Panc1 (cell line): ENCODE measurements around the gene SVIL. TPM values are rescaled to one million over a fixed set of nuclear protein-coding genes. Genes with fewer than 3 reads are reported as not detected.

Experiments
- ATAC-seq: fragments of 200-7000 bp; cut with Tn5 transposase; 2 replicates; pipeline ENCODE4 v1.9.1; 2020; ENCODE audit warnings: mild to moderate bottlenecking, moderate library complexity
- BruUV-seq: library from RNA; stranded (reverse); fragments of 400-500 nt; replicated peaks from 2 replicates; lab custom pipeline; 2021; lab: Mats Ljungman, UMichigan
- CTCF ChIA-PET: fragments of 300-600 bp; sonication (Branson Sonifier 250); formaldehyde crosslinking; loops from one replicate; lab custom pipeline; 2022; ENCODE audit warnings: antibody characterized with exemption; lab: Charles Lee
- POLR2A ChIA-PET: fragments of 300-600 bp; sonication (Branson Sonifier 250); formaldehyde crosslinking; loops from one replicate; lab custom pipeline; 2022; ENCODE audit warnings: antibody characterized with exemption; lab: Charles Lee
- DNase-seq: peaks from one replicate; pipeline ENCODE4 v3.0.0-alpha.2; 2010; ENCODE audit warnings: low read depth, low spot score
- H3K27ac ChIP-seq: 2 replicates; pipeline ENCODE4 v1.5.1; 2011; ENCODE audit warnings: mild to moderate bottlenecking, low read length, inconsistent platforms
- H3K27me3 ChIP-seq: fragments of 200-500 bp; sonication (Bioruptor generic); 2 replicates; pipeline ENCODE4 v1.6.0; 2014; ENCODE audit warnings: low read length, inconsistent platforms; ENCODE audit not compliant: control insufficient read depth, insufficient read depth
- H3K36me3 ChIP-seq: fragments of 200-500 bp; sonication (Bioruptor generic); 2 replicates; pipeline ENCODE4 v1.5.1; 2014; ENCODE audit warnings: inconsistent platforms, mild to moderate bottlenecking, low read length, moderate library complexity; ENCODE audit not compliant: control insufficient read depth, insufficient read depth
- H3K4me1 ChIP-seq: 2 replicates; pipeline ENCODE4 v1.5.1; 2011; ENCODE audit warnings: inconsistent platforms, mild to moderate bottlenecking, low read length, moderate library complexity; ENCODE audit not compliant: control insufficient read depth, insufficient read depth
- H3K4me3 ChIP-seq, 2 experiments: 2 replicates each; pipeline ENCODE4 v1.5.1; 2011 to 2012; ENCODE audit warnings: low read depth in 2 of 2, low read length in 2 of 2, mild to moderate bottlenecking in 2 of 2, inconsistent platforms in 1 of 2, moderate library complexity in 1 of 2
- H3K9me3 ChIP-seq: fragments of 200-500 bp; sonication (Bioruptor generic); 2 replicates; pipeline ENCODE4 v1.5.1; 2014; ENCODE audit warnings: low read depth, mild to moderate bottlenecking, inconsistent platforms, low read length, moderate library complexity; ENCODE audit not compliant: control insufficient read depth, insufficient read depth
- POLR2AphosphoS5 ChIP-seq: IDR thresholded peaks from 2 replicates; pipeline ENCODE4 v1.6.1; 2012; ENCODE audit warnings: mild to moderate bottlenecking, low read depth, low read length, moderate library complexity
- SIN3A ChIP-seq: IDR thresholded peaks from 2 replicates; pipeline ENCODE4 v1.6.1; 2012; ENCODE audit warnings: low read depth, mild to moderate bottlenecking, low read length, moderate library complexity, borderline replicate concordance; ENCODE audit not compliant: insufficient read depth
- TCF7L2 ChIP-seq: IDR thresholded peaks from 2 replicates; pipeline ENCODE4 v1.6.1; 2011; ENCODE audit warnings: mild to moderate bottlenecking, low read depth, low read length, inconsistent platforms
- in situ Hi-C: cut with HindIII; loops from 2 replicates; pipeline ENCODE4 v1.10.0; 2016; ENCODE audit warnings: low sequenced_read_pairs, low pct_unique_long_range_greater_than_20kb
- intact Hi-C: fragments of 100-400 bp; cut with micrococcal nuclease; formaldehyde crosslinking; loops from one replicate; pipeline ENCODE4 v1.10.0; 2022; ENCODE audit not compliant: unreplicated experiment
- total RNA-seq: library from RNA; stranded (reverse); gene quantifications from one replicate; pipeline ENCODE4 v1.2.1, GENCODE V29; 2021; ENCODE audit not compliant: unreplicated experiment
- TF ChIP-seq, protein P1 (sequence below), 2 experiments: IDR thresholded peaks; 2 replicates each; pipeline ENCODE4 v1.6.1; 2011 to 2012; ENCODE audit warnings: low read depth in 2 of 2, control low read depth in 1 of 2, low read length in 1 of 2, mild to moderate bottlenecking in 1 of 2, moderate library complexity in 1 of 2; ENCODE audit not compliant: insufficient read depth in 1 of 2
- TF ChIP-seq, protein P2 (sequence below): fragments of 450-650 bp; IDR thresholded peaks from 2 replicates; pipeline ENCODE4 v1.5.1; 2017; ENCODE audit warnings: mild to moderate bottlenecking

The SVIL gene
- total RNA-seq, 1 experiment from 2014 or later, result 72.8 TPM

DNA sequence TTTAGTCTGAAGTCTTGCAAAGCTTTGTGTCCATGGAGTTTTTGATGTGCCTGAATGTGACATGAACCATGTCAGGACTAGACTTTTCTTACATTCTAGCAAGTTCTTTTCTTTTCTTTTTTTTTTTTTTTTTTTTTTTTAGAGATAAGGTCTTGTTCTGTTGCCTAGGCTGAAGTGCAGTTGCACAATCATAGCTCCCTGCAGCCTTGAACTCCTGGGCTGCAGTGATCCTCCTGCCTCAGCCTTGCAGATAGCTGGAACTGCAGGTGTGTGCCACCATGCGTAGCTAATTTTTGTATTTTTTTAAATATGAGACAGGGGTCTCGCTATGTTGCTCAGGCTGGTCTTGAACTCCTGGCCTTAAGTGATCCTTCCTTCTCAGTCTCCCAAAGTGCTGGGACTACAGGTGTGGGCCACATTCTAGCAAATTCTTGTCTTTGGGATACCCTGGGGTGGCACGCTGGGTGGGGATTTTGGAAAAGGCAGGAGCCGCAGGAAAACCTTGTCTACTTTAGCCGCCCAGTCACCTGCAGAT lies 152.8 kb downstream of the SVIL start:
- Histone ChIP-seq H3K4me3 (no peak overlapping the region), H3K9me3 (no peaks in the 10 kb centered on the region), H3K27ac (no peak overlapping the region), H3K4me1 (no peaks in the 10 kb centered on the region), H3K36me3 (no peaks in the 10 kb centered on the region), H3K27me3 (no peaks in the 10 kb centered on the region)
- ChIA-PET POLR2A (no interaction called here), CTCF (no interaction called here)
- ATAC-seq (no peak), DNase-seq (no peak)
- intact Hi-C loops, result no loop called here
- BruUV-seq, result no TSS peak
- in situ Hi-C loops, result no loop called here
- TF ChIP-seq, protein P1, sequence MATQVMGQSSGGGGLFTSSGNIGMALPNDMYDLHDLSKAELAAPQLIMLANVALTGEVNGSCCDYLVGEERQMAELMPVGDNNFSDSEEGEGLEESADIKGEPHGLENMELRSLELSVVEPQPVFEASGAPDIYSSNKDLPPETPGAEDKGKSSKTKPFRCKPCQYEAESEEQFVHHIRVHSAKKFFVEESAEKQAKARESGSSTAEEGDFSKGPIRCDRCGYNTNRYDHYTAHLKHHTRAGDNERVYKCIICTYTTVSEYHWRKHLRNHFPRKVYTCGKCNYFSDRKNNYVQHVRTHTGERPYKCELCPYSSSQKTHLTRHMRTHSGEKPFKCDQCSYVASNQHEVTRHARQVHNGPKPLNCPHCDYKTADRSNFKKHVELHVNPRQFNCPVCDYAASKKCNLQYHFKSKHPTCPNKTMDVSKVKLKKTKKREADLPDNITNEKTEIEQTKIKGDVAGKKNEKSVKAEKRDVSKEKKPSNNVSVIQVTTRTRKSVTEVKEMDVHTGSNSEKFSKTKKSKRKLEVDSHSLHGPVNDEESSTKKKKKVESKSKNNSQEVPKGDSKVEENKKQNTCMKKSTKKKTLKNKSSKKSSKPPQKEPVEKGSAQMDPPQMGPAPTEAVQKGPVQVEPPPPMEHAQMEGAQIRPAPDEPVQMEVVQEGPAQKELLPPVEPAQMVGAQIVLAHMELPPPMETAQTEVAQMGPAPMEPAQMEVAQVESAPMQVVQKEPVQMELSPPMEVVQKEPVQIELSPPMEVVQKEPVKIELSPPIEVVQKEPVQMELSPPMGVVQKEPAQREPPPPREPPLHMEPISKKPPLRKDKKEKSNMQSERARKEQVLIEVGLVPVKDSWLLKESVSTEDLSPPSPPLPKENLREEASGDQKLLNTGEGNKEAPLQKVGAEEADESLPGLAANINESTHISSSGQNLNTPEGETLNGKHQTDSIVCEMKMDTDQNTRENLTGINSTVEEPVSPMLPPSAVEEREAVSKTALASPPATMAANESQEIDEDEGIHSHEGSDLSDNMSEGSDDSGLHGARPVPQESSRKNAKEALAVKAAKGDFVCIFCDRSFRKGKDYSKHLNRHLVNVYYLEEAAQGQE (IDR thresholded peaks at IDR 0.05; ENCODE audit: insufficient read depth in 1 of 2, low read depth in 2 of 2, low read length in 1 of 2), result no peak
- no peak for TF ChIP-seq POLR2AphosphoS5
- TF ChIP-seq TCF7L2, result no peak
- TF ChIP-seq, protein P2, sequence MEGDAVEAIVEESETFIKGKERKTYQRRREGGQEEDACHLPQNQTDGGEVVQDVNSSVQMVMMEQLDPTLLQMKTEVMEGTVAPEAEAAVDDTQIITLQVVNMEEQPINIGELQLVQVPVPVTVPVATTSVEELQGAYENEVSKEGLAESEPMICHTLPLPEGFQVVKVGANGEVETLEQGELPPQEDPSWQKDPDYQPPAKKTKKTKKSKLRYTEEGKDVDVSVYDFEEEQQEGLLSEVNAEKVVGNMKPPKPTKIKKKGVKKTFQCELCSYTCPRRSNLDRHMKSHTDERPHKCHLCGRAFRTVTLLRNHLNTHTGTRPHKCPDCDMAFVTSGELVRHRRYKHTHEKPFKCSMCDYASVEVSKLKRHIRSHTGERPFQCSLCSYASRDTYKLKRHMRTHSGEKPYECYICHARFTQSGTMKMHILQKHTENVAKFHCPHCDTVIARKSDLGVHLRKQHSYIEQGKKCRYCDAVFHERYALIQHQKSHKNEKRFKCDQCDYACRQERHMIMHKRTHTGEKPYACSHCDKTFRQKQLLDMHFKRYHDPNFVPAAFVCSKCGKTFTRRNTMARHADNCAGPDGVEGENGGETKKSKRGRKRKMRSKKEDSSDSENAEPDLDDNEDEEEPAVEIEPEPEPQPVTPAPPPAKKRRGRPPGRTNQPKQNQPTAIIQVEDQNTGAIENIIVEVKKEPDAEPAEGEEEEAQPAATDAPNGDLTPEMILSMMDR, result no peak
- TF ChIP-seq SIN3A, result no peak

DNA sequence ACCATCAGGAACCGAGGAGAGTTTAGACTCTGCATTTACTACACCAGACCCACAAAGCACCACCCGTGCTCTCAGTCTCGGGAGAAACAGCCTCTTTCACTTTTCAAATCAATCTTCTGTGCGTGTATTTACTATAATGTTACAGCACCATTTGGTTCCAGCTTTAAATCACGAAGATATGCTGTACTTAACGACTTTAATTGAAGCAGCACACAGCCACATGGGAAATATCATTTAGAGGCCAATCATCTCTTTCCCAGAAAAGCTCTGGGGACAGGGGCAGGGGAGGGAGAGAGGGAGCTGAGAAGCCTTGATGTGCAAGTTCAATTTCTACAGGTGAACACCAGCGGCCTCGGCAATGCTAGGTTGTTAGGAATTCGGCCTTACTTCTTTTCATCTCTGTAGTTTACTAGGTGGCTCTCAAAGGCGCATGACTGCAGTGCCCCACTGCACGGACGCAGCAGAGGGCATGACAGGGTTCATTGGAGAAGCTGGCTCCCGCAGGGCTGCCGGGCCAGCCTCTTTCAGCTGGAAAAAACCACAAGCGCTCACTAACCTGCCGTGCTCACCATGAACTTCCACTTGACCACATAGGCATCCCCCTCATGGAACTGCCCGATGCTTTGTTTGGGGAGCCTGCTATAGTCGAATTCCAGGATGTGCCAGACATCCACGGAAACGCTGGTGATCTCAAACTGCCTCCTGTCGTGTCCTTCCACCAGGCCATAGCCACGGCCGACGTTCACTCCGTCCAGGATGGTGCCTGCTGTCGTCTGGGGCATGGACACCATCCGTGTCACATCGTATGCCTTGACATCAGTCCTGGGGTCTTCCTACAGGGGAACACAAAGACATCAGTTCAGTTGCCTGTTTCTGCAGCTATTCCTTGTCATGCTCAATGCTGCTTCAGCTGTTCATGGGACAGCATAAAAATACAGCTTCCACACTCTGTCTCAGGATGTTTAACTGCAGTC lies 154.5 kb downstream of the SVIL start:
- TF ChIP-seq POLR2AphosphoS5 (no peak), TCF7L2 (no peak), SIN3A (no peak)
- TF ChIP-seq, protein P1 (IDR thresholded peaks at IDR 0.05; ENCODE audit: insufficient read depth in 1 of 2, low read depth in 2 of 2, low read length in 1 of 2), result no peak
- TF ChIP-seq, protein P2, result no peak
- no TSS peak for BruUV-seq
- H3K9me3 ChIP-seq, result no peaks in the 10 kb centered on the region
- no peaks in the 10 kb centered on the region for H3K27me3 ChIP-seq
- no peak for ATAC-seq
- no peak overlapping the region for H3K27ac ChIP-seq
- no peak for DNase-seq
- intact Hi-C loops (no loop called here), in situ Hi-C loops (no loop called here)
- ChIA-PET POLR2A (no interaction called here), CTCF (interaction anchor here (0.7 kb wide), 1 partner anchor 23 kb away, joined by 3 read pairs; no protein-coding TSS in a partner anchor)
- no peaks in the 10 kb centered on the region; the same call in 1 of the 2 replicates for H3K36me3 ChIP-seq
- no peaks in the 10 kb centered on the region for H3K4me1 ChIP-seq
- no peak overlapping the region for H3K4me3 ChIP-seq
